ENCODE data around the gene GPT2.

GPT2 gene

DNA sequence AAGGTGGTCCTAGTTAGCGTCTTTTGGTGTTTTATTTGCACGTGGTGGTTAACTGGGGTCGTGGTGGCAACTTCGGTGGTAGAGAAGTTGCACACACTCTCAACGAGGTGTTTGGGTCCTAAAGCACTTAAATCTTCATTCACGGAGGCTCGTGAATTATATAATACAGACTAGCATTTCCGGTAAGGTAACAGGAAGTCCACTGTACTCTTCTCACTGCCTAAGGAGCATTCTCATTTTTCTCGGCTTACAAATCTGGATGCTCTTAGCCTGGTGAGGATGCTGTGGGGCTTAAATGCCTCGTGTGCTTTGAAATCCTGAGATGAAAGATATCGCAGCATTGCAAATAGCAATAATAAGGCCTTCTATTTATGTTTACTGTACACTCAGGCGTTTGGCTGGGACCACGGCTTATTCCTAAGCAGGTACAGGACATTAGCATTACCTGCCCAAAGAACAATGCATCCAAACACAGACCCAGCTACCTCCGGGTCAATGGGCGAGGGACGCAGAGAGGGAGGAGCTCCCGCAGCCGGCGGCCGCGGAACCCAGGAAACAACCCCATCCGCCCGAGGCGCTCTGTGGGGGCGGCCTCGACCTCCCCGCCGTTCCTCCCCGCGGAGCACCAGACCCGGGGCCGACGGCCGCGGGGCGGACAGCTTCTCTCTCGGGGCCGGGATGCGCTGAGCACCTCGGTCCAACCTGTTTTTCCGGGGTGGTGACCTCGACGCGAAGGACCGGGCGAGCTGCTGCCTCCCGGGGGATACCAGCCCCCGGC, 88.5 kb downstream of the GPT2 start:
- no peak for DNase-seq

DNA sequence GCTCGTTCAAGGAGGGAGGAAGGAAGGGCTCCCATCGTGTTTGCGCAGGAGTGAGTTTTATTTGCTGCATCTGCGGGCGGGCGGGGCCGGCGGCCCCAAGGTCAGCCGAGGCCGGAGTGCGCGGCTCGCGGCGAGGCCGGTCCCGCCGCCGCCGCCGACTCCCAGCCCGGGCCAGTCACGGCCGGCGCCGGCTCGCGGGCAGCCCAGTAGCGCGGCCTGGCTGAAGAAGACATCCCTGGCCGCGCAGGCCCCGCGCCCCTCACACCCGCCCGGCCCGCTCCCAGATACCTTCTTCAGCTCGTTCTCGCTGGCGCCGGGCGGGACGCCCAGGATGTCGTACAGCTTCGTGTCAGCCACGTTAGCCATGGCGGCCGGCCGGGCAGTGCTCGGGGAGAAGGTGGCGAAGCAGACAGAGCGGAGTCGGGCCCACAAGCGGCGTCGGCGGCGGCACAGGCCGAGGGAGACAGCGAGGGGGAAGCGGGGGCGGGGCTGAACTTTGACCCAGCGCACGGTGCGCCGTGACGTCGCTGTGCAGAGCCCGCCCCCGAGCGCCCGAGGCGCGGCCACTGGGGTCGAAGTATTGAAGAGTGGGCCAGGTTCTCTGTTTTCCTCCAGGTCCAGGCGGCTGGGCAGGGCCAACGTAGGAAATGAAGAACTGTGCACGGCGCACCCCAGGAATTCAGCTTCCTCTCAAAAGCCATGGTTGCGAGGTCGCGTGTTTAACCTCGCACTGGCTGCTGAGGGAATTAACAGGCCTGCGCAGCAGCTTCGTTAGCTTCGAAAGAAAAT, 89.2 kb downstream of the GPT2 start, which contains the start of gene DNAJA2:
TSS of gene DNAJA2 (minus strand) at position 468 of the 789 bp plus-strand sequence. CDS start at position 366, 102 bp downstream.
- DNase-seq = peak; percentile 63

DNA sequence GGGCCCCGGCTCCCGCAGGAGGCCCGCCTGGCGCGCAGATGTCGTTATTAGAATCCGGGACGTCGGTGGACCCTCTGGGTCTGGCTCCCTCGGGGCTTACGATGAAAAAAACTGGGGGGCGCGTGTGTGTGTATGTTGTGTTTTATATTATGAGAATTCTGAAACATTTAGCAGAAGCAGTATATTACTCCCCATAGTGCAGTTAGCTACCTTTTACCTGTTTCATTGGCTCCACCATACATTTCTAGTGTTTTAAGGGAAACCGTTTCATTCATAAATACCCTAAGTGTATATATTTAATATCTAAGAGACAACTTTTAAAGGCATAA, 89.8 kb downstream of the GPT2 start:
- DNase-seq = no peak

GRCh38 chr16:46974352-46974751, 90.2 kb downstream of the GPT2 start:
- DNase-seq = no peak

- DNase-seq = no peak
These were observed 91.0 kb downstream of the GPT2 start for GRCh38 chr16:46975165-46975564.

DNA sequence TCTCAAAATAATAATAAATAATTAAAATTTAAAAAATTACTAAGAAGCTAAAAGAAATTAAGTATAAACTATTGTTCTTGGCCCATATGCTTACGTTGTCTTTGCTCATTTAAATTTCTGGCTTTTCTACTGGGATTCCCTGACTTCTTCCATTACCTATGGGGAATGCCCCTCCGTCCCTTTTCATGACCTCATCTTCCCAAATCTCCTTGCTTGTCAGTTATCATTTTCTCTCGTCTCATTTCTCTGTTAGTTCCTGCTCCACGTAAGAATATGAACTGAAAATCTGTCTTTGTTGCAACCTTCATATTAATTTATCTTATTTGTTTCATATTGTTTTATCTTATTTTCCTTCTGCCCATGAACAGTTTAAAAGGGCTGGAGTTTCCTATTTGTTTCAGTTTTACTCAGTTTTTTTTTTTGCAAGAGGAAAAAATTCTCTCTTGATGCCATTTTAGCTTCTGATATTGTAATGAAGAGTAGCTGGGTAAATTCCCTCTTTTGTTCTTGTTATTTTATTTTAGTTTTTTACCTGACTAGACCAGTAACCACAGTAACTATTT, 91.8 kb downstream of the GPT2 start:
- no peak for DNase-seq

GRCh38 chr16:46976550-46976949, 92.4 kb downstream of the GPT2 start:
- no peak for DNase-seq

All from NCI-H1417 treated with DMSO at 0.1 percent for 48 hours (cell line).